Left lung (tissue), 10 donors: ENCODE data around the gene RNASEH2B. TPM values are rescaled to one million over a fixed set of nuclear protein-coding genes. Genes with fewer than 3 reads are reported as not detected.

ENCODE experiments used
- ATAC-seq: fragments of 200-7000 bp; cut with Tn5 transposase; one replicate; pipeline ENCODE4 v1.9.1; 2020; ENCODE audit warnings: moderate library complexity
- DNase-seq, 4 donors: peaks; one replicate each; pipeline ENCODE4 v3.0.0-alpha.2; 2013 to 2020
- H3K27ac ChIP-seq, 2 donors: fragments of 200-600 bp; sonication (generic) in 1 of 2; one replicate each; pipeline versions ENCODE4 v1.5.0 to v1.8.0; 2020 to 2021
- H3K27me3 ChIP-seq, 2 donors: fragments of 200-600 bp; sonication (generic) in 1 of 2; one replicate each; pipeline versions ENCODE4 v1.5.0 to v1.8.0; 2020 to 2021
- H3K36me3 ChIP-seq, 2 donors: fragments of 200-600 bp; sonication (generic) in 1 of 2; one replicate each; pipeline versions ENCODE4 v1.5.0 to v1.8.0; 2020 to 2021
- H3K4me1 ChIP-seq, 2 donors: fragments of 200-600 bp; one replicate each; pipeline ENCODE4 v1.8.0; 2021
- H3K4me3 ChIP-seq, 2 donors: fragments of 200-600 bp; sonication (generic) in 1 of 2; one replicate each; pipeline versions ENCODE4 v1.5.0 to v1.8.0; 2020 to 2021; ENCODE audit warnings: mild to moderate bottlenecking in 1 of 2
- H3K9me3 ChIP-seq, 2 donors: fragments of 200-600 bp; sonication (generic) in 1 of 2; one replicate each; pipeline versions ENCODE4 v1.5.0 to v1.8.0; 2020 to 2021
- intact Hi-C, 2 donors: fragments of 100-400 bp; cut with DNase I; formaldehyde crosslinking; loops; one replicate each; pipeline versions ENCODE4 v1.11.2 to v1.14.2; 2022
- polyA plus RNA-seq, 6 donors: library from polyadenylated mRNA; unstranded; fragments of 120-200 nt; gene quantifications; one replicate each; pipeline ENCODE4 v1.2.1, GENCODE V29; 2013; ENCODE audit not compliant: insufficient read length in 6 of 6
- total RNA-seq, 2 donors: library from RNA; stranded (reverse); fragmentation: NEBNext Ultra II Directional; extraction: Animal tissue kit (Norgen Biotek cat#: 25700); gene quantifications; one replicate each; pipeline ENCODE4 v1.2.1, GENCODE V29; 2021
- TF ChIP-seq, protein P1 (sequence below), 2 donors: fragments of 200-600 bp; sonication (generic) in 1 of 2; IDR thresholded peaks; one replicate each; pipeline versions ENCODE4 v1.5.0 to v1.8.0; 2021; ENCODE audit warnings: antibody characterized with exemption in 2 of 2
- donor health status: DM: no; HTN: yes; CAD: no.
- donor health status: DM: no; HTN: no; CAD: no.

RNASEH2B gene
- total and polyA plus RNA-seq, 8 donors: 39.6 to 73.3 (median 63.5) TPM

DNA sequence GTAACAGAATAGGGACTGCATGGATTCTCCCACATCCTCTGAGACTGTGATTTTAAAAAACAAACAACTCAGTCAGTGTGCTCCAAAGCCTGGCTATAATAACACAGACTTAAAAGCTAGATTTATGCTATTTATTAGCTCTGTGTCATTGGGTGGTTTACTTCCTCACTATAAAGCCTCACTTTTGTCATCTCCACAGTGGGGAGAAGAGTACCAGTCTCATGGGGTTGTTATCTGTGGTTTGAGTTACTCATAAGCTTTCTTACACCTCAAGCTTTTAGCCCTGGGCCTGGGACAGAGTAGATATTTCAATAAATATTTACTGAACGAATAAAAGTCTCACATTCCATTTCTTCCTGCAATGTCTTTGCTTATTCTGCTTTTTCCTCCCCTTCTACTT, 5.3 kb downstream of the RNASEH2B start:
- no peak overlapping the region for H3K4me3 ChIP-seq
- no peak for ATAC-seq
- no peak for DNase-seq
- H3K9me3 ChIP-seq: no peaks in the 10 kb centered on the region
- intact Hi-C loops: loop anchor here in 1 of 2 donors (10.0 kb wide), 1 partner anchor 940 kb away; no protein-coding TSS in a partner anchor
- H3K36me3 ChIP-seq: no peaks in the 10 kb centered on the region
- peaks cover 34 to 95% of the 10 kb centered on the region in 2 donors for H3K4me1 ChIP-seq
- peak overlapping the region; percentile 54 to 92 for H3K27ac ChIP-seq
- no peaks in the 10 kb centered on the region for H3K27me3 ChIP-seq
- TF ChIP-seq, protein P1, sequence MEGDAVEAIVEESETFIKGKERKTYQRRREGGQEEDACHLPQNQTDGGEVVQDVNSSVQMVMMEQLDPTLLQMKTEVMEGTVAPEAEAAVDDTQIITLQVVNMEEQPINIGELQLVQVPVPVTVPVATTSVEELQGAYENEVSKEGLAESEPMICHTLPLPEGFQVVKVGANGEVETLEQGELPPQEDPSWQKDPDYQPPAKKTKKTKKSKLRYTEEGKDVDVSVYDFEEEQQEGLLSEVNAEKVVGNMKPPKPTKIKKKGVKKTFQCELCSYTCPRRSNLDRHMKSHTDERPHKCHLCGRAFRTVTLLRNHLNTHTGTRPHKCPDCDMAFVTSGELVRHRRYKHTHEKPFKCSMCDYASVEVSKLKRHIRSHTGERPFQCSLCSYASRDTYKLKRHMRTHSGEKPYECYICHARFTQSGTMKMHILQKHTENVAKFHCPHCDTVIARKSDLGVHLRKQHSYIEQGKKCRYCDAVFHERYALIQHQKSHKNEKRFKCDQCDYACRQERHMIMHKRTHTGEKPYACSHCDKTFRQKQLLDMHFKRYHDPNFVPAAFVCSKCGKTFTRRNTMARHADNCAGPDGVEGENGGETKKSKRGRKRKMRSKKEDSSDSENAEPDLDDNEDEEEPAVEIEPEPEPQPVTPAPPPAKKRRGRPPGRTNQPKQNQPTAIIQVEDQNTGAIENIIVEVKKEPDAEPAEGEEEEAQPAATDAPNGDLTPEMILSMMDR (IDR thresholded peaks at IDR 0.05): no peak

DNA sequence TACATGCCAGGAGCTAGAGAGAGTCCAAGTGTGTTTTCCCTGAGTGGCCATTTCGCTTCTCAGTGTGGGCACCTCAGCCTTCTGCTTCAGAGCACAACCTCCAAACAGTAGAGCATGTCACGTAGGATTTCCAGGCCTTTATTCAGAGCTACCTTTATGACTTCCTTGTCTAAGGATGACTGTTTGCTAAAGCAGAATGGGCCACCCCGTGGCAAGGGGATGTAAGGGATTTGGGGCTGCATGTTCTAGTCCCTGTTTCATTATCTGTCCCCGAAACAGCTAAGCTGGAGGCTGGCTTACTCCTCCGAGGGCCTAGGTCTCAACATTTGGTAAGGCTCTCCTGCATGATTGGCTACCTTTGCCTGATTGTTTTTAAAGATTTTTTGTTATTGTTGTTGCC, 6.0 kb downstream of the RNASEH2B start:
- peaks cover 34 to 97% of the 10 kb centered on the region in 2 donors for H3K4me1 ChIP-seq
- DNase-seq (no peak), ATAC-seq (no peak)
- intact Hi-C loops: loop anchor here in 1 of 2 donors (10.0 kb wide), 1 partner anchor 941 kb away; no protein-coding TSS in a partner anchor
- no peaks in the 10 kb centered on the region for H3K36me3 ChIP-seq
- H3K27me3 ChIP-seq: no peaks in the 10 kb centered on the region
- peak overlapping the region; percentile 54 to 92 for H3K27ac ChIP-seq
- H3K9me3 ChIP-seq: no peaks in the 10 kb centered on the region
- no peak overlapping the region for H3K4me3 ChIP-seq
- TF ChIP-seq, protein P1 (IDR thresholded peaks at IDR 0.05): no peak

DNA sequence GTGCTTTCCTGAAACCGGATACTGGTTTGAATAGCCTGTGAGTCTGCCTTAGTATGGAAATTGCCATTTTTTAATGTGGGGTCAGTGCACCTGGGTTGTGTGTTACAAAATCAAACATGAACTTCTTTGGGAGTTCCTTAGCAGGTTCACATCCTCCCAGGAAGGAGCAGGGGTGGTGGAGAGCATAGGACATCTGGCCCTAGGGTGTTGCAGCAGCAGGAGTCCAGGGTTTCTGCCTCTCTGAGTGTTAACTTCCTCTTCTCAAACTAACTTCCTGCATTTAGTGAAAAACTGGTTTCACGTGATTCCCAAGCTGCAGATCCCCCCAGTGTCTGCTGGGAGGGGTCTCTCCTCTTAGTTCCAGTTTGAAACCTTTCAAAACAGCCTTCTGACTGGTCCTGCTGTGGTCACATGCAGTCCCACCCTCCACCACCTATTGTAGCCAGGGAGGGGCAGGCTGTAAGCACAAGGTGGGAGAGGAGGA, 7.2 kb downstream of the RNASEH2B start:
- Histone ChIP-seq H3K27me3 (no peaks in the 10 kb centered on the region), H3K4me1 (peaks cover 24 to 91% of the 10 kb centered on the region in 2 donors), H3K9me3 (peaks cover 0 to under 1% of the 10 kb centered on the region in 2 donors), H3K27ac (peak overlapping the region; percentile 71 to 92), H3K4me3 (no peak overlapping the region), H3K36me3 (no peaks in the 10 kb centered on the region)
- TF ChIP-seq, protein P1 (IDR thresholded peaks at IDR 0.05): no peak
- intact Hi-C loops: loop anchor here in 1 of 2 donors (10.0 kb wide), 1 partner anchor 942 kb away; no protein-coding TSS in a partner anchor
- DNase-seq (peak in 1 of 4 donors; percentile 51), ATAC-seq (peak; percentile 43)

DNA sequence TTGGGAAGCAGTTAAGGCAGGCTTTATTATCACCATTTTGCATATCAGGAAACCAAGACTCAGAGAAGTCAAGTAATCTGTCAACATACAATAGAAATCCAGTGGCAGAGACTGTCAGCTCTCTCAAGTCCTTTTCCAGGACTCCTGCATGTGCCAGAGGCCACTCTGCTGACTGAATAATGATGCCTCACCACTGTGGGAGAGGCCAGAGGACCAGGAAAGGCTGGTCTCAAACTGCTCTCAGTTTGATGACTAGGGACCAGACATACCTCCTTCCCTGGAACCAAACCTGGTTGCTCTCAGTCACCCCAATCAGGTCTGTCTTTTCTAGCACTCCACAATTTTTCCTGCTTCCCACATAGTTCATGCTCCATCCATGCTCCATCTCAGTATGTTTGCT, 8.0 kb downstream of the RNASEH2B start:
- no peak overlapping the region for H3K4me3 ChIP-seq
- H3K27ac ChIP-seq: peak overlapping the region; percentile 71 to 92
- peaks cover 0 to 9% of the 10 kb centered on the region in 2 donors for H3K9me3 ChIP-seq
- intact Hi-C loops: loop anchor here in 1 of 2 donors (10.0 kb wide), 1 partner anchor 943 kb away; no protein-coding TSS in a partner anchor
- TF ChIP-seq, protein P1 (IDR thresholded peaks at IDR 0.05): no peak
- peaks cover 22 to 86% of the 10 kb centered on the region in 2 donors for H3K4me1 ChIP-seq
- H3K36me3 ChIP-seq: no peaks in the 10 kb centered on the region
- DNase-seq (no peak), ATAC-seq (peak; percentile 37)
- H3K27me3 ChIP-seq: no peaks in the 10 kb centered on the region

DNA sequence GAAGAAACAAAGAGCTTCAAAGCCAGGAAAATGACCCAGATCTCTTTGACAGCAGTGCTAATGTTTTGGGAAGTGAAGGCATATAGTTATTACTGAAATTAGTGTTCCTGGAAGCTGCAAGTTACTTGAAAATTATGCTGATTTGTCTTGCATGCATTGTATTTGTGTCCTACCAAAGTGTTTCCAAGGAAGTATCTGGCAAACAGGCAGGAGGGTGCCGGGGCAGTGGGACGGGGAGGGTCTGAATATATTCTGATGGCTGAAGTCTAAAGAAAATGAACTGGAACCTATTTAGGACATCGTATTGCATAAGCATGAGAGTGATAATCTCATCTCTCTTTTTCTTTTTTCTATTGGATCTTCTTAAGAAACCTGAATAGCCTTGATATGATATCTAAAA, 9.0 kb downstream of the RNASEH2B start:
- intact Hi-C loops: loop anchor here in 1 of 2 donors (10.0 kb wide), 1 partner anchor 944 kb away; no protein-coding TSS in a partner anchor
- peaks cover 0 to 19% of the 10 kb centered on the region in 2 donors for H3K9me3 ChIP-seq
- H3K4me1 ChIP-seq: peaks cover 22 to 78% of the 10 kb centered on the region in 2 donors
- H3K36me3 ChIP-seq: no peaks in the 10 kb centered on the region
- no peak for ATAC-seq
- H3K27ac ChIP-seq: peak overlapping the region in 1 of 2 donors; percentile 38
- TF ChIP-seq, protein P1 (IDR thresholded peaks at IDR 0.05): no peak
- H3K4me3 ChIP-seq: no peak overlapping the region
- DNase-seq: no peak
- no peaks in the 10 kb centered on the region for H3K27me3 ChIP-seq
